ENCODE measurements around the gene SF3B4. TPM values are rescaled to one million over a fixed set of nuclear protein-coding genes. Genes with fewer than 3 reads are reported as not detected.

The SF3B4 gene
- total and polyA plus RNA-seq, 2 of the 8 experiments (the other 6 are each of a cell fraction or from before 2014, with no cell fraction given) = 81.1 to 122 TPM

DNA sequence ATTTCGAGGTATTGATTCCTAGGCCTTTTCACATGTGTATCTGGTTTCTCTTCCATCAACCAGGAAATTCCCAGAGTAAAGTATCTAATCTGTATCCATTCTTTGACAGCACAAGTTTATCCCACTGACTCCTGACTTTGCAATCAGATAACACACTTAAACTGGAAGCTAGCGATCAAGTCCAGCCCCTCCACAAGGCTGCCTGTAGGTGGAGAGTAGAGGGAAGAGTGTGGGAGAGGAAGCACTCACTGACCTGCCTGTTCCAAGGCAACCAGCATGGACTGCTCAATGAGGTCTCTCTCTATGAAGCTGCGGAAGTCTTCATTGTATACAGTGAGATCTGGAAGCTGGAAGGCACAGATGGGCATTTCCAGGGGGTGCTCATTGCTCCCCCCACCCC lies 39.4 kb upstream of the SF3B4 start (continued):
- no peak for TF ChIP-seq KDM4A (IDR thresholded peaks at IDR 0.05; ENCODE audit: low read depth, low read length, severe bottlenecking)
- TF ChIP-seq KDM5A (IDR thresholded peaks at IDR 0.05; ENCODE audit: low read length) = no peak
- no peak for TF ChIP-seq EZH2 (IDR thresholded peaks at IDR 0.05; ENCODE audit: low read depth, low read length, severe bottlenecking)
- TF ChIP-seq SIRT6 (IDR thresholded peaks at IDR 0.05; ENCODE audit: low read length) = no peak
- TF ChIP-seq BCL11A (IDR thresholded peaks at IDR 0.05; ENCODE audit: low read depth in 2 of 2, low read length in 2 of 2) = no peak

Measured in H1 (cell line).